Coronary artery (tissue), 2 donors: ENCODE measurements around the gene SLC35E2B.
"Not testable (repeated sequence)": the region's sequence is repeated elsewhere in the genome, so short reads cannot be mapped to it uniquely, and the experiment has no call there.

Source experiments
- DNase-seq: peaks from one replicate; pipeline ENCODE4 v3.0.0-alpha.2; 2017; ENCODE audit warnings: low spot score
- H3K27ac ChIP-seq, 2 donors: fragments of 200-600 bp; sonication (generic); one replicate each; pipeline ENCODE4 v1.5.1; 2016 to 2019
- H3K4me3 ChIP-seq: fragments of 200-600 bp; sonication (generic); 2 replicates; pipeline ENCODE4 v1.5.1; 2016; ENCODE audit warnings: mild to moderate bottlenecking, moderate library complexity
- CTCF ChIP-seq: fragments of 200-600 bp; sonication (generic); IDR thresholded peaks from one replicate; pipeline ENCODE4 v1.5.1; 2019; ENCODE audit warnings: antibody characterized with exemption

SLC35E2B gene

GRCh38 chr1:1669468-1670440 lies 22.8 kb downstream of the SLC35E2B start:
- H3K27ac ChIP-seq, result no peak overlapping the region
- H3K4me3 ChIP-seq, result no peak overlapping the region
- DNase-seq, result no peak
- no peak for TF ChIP-seq CTCF

GRCh38 chr1:1666526-1666925 lies 26.1 kb downstream of the SLC35E2B start:
- no peak overlapping the region for H3K4me3 ChIP-seq
- no peak for TF ChIP-seq CTCF
- DNase-seq, result no peak
- H3K27ac ChIP-seq, result no peak overlapping the region

DNA sequence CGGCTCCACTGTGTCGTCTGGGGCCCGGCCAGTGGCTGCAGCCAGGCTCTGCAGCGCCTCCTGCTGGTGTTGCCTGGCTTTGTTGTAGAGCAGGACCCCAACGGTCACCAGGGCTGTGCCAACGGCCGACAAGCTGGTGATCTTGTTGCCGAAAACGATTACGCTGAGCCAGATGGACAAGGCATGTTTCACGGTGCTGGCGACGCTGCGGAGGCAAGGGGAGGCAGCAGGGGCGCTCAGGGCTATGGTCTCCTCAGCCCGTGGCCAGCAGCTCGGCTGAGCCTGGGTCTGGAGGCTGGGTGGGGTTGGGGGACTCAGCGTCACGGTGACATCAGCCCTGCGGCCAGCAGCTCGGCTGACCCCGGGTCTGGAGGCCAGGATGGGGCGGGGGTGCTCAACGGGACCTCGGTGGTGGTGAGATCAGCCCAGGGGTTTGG lies 26.8 kb downstream of the SLC35E2B start:
- no peak for DNase-seq
- H3K27ac ChIP-seq, result no peak overlapping the region
- H3K4me3 ChIP-seq, result no peak overlapping the region
- peak; percentile 28 for TF ChIP-seq CTCF

DNA sequence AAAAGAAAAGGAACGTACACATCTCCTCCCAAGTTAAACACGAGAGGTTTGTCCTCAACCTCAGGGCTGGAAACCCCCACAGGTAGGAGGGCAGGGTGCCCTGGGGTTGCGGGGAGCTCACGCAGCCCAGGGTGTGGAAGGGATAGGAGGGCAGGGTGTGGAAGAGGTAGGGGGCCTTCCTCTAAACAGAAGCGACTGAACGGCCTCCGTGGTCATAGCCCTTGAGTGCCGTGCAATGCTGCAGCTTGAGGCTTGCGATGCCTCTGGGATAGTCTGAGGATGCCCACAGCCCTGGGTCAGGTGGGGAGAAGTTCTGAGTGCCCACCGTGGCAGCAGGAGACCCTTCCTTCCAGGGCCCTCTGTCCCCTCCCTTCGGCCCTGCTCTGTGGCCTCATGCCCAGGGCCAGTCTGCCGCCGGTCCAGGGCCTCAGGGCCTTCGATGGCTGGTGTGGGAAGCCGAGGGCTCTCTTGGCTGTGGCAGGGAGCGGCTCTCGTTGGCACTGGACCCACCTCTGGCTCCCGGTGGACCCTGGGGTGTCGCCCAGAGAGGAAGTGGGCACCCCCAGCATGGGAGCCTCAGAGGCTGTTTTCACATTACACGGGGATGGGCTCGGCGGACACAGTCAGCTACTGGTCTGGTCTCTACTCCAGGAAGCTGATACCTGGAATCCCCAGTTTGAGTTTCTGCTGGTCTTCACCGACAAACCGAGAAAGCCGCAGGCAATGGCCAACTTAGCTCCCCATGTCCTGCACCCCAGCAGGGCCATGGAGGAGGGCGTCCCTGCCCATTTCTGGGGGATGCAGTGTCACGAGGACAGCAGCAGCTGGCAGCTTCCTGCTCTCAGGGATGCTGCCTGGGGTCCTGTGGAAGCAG lies 27.4 kb downstream of the SLC35E2B start:
- no peak for TF ChIP-seq CTCF
- Histone ChIP-seq H3K27ac (no peak overlapping the region), H3K4me3 (no peak overlapping the region)
- DNase-seq, result no peak

- DNase-seq, H3K27ac ChIP-seq, H3K4me3 ChIP-seq: not testable (repeated sequence)
These were observed 28.3 kb downstream of the SLC35E2B start for GRCh38 chr1:1664318-1664717.

DNA sequence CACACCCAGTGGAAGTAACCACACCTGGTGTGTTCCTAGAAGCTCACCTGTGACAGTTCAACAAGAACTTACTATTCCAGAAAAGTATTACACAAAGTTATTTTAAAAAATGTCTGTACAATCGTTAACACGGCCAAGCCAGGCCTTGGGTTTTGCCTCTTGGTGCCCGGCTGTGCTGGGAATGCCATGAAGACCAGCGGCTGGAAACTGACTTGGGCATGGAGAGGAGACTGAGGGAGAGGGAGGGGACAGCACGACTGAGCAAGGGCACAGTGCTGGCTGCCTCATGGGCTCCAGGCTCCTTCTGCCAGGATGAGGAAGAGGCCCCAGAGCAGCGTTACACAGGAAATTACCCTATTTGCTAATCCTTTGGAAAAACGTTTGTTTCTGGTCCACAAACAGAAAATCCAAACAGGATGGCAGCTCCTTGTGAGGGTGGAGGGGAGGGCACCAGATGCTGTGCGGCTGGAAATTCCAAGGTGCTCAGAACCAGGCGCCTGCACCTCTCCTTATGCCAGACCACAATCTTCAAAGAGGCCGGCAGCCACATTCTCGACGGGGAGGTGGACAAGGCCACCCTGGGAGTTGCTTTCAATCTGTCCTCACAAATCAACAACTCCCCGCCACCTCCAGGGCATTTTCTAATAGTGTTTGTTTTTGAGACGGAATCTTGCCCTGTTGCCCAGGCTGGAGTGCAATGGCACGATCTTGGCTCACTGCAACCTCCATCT lies 29.6 kb downstream of the SLC35E2B start:
- H3K4me3 ChIP-seq, DNase-seq: not testable (repeated sequence)
- peak overlapping the region in 1 of 2 donors; percentile 10 for H3K27ac ChIP-seq

DNA sequence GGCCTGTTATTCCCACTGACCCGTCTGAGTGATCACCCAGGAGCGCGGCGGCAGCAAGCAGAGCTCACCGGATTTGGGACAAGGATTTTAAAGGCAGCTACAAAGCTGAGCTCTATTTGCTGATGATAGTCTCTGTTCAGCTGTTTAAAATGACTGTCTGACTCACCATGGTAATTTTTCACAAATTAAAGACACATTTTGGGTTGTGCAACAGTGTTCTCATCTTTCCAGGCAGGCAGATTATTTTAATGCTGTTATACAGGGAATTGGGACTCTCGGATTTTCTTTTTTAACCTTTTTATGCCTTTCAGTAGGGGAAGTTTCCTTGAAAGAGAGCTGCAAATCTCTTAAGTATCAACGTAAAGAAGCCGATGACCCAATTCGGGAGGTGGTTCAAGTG lies 30.2 kb downstream of the SLC35E2B start:
- peak overlapping the region in 1 of 2 donors; percentile 10 for H3K27ac ChIP-seq
- not testable (repeated sequence) for H3K4me3 ChIP-seq, DNase-seq

DNA sequence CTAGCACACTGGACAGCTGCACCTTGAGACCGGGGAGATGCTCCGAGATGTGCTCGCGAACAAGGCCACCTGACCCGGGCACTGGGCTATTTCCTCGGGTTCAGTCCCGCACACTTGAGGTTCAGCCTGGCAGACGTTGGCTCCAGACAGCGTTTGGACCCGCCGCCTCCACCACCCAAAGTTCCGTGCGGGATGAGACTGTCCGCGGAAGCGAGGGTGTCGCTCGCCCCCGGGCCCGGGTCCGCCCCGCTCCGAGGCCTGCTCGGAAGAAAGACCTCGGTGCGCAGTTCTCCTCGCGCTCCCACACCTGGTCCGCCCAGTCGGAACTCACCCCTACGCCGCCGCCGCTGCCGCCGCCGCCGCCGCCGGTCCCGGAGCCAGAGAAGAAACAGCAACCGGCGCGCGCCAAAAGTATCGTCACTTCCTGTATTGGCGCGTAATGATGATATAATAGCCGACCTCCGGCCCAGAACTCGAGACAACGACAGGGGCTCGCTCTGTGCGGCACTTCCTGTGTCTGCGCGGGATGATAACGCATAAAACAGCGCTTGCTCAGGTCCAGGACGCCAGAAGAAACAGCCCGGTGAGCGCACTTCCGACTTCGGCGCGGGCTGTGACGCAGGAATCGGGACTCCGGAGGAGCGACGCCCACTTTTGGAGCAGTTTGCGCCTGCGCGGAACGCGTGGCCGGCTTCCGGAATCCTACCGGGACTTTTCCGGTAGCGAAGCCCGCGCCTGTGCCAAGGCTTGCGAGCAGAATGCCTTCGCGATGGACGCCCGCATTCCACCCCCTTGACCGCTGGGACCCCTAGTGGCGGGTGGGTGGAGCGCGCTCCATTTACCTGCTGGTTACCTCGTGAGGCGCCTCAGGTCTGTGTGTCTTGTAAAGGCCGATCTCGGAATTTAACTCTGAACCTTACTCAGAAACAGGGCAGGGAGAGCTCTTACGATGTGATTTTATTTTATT lies 33.7 kb downstream of the SLC35E2B start, which contains the start of gene CDK11B:
CDK11B (minus strand) TSS at position 422 of the 967 bp plus-strand sequence. CDS start 1,519 bp downstream, outside the sequence.
- Histone ChIP-seq H3K4me3 (peak within 1 kb of the TSS; percentile 75), H3K27ac (peak within 1 kb of the TSS; percentile 88 to 99)
- peak; percentile 95 for DNase-seq

GRCh38 chr1:1648265-1648664 lies 44.3 kb downstream of the SLC35E2B start:
- DNase-seq, H3K4me3 ChIP-seq, H3K27ac ChIP-seq: not testable (repeated sequence)

GRCh38 chr1:1647567-1648241 lies 44.9 kb downstream of the SLC35E2B start:
- H3K27ac ChIP-seq, H3K4me3 ChIP-seq, DNase-seq: not testable (repeated sequence)

DNA sequence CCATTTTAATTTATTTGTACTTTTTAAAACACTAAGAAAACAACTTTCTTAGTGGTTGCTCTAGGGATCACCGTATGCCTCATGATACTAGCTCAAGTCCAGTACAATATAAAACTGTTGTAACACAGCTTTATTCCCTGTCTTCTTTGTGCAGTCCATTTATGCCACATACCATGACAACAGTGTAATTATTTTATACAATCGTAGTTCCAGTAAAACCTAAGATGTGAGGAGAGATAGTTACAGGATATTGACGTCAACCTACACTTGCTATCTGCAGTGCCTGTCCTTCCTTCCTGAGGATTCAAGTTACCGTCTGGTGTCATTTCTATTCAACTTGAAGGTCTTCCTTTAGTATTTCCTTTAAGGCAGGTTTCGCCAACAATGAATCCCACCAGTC lies 46.3 kb downstream of the SLC35E2B start:
- H3K4me3 ChIP-seq, DNase-seq, H3K27ac ChIP-seq: not testable (repeated sequence)
